ENCODE measurements around the gene VPS11.

- TF ChIP-seq CTCF (IDR thresholded peaks at IDR 0.05; ENCODE audit: low read depth, low read length) (no peak), EZH2phosphoT487 (IDR thresholded peaks at IDR 0.05; ENCODE audit: low read depth) (no peak)
Measured at GRCh38 chr11:119108857-119109221, 41.2 kb downstream of the VPS11 start.

Data from OCI-LY3 (cell line).